Stimulated activated CD4-positive, alpha-beta T cell treated with anti-CD3 and anti-CD28 coated beads, Interleukin-2, amount 100 ng/mL, for 24 hours (primary cell): ENCODE results near the gene RPL13.
A peak's percentile ranks its signal among the peaks of the same experiment; 100 is the strongest.
"Not testable (repeated sequence)": the region's sequence is repeated elsewhere in the genome, so short reads cannot be mapped to it uniquely, and the experiment has no call there.

ENCODE experiments used
- DNase-seq, 2 donors: peaks; one replicate each; pipeline ENCODE4 v3.0.0-alpha.2; 2020

The RPL13 gene

GRCh38 chr16:89564476-89565255 is 4.2 kb downstream of the RPL13 start:
- peak; percentile 41 to 55 for DNase-seq

- DNase-seq, result no peak
These were observed 4.7 kb downstream of the RPL13 start for GRCh38 chr16:89565256-89565505.

- DNase-seq, result peak; percentile 73 to 80
These were observed 5.3 kb downstream of the RPL13 start for GRCh38 chr16:89565506-89566372.

GRCh38 chr16:89567656-89568594 is 7.4 kb downstream of the RPL13 start:
- no peak for DNase-seq

- no peak for DNase-seq
These were observed 9.2 kb downstream of the RPL13 start for GRCh38 chr16:89569506-89570341.

GRCh38 chr16:89570342-89570923 is 10.0 kb downstream of the RPL13 start:
- no peak for DNase-seq

GRCh38 chr16:89570983-89571598 is 10.6 kb downstream of the RPL13 start:
- DNase-seq, result not testable (repeated sequence)

GRCh38 chr16:89571636-89572035 is 11.2 kb downstream of the RPL13 start:
- no peak for DNase-seq

- DNase-seq, result no peak
These were observed 11.6 kb downstream of the RPL13 start for GRCh38 chr16:89572073-89572484.

GRCh38 chr16:89572485-89573205 is 12.2 kb downstream of the RPL13 start:
- no peak for DNase-seq

GRCh38 chr16:89573826-89574680 is 13.6 kb downstream of the RPL13 start:
- no peak for DNase-seq

GRCh38 chr16:89574681-89575246 is 14.3 kb downstream of the RPL13 start:
- DNase-seq, result peak; percentile 63 to 73

GRCh38 chr16:89575247-89576152 is 15.0 kb downstream of the RPL13 start, which contains the start of gene CPNE7:
Gene CPNE7 (plus strand): TSS chr16:89575758. CDS start chr16:89575898, 140 bp downstream.
- DNase-seq, result peak in 1 of 2 donors; percentile 35

- DNase-seq, result no peak
These were observed 15.9 kb downstream of the RPL13 start for GRCh38 chr16:89576153-89577054.

GRCh38 chr16:89577055-89577759 is 16.7 kb downstream of the RPL13 start:
- DNase-seq, result no peak

- DNase-seq, result no peak
These were observed 18.9 kb downstream of the RPL13 start for GRCh38 chr16:89579351-89579750.
